GM10266 (cell line): Measurements from ENCODE around the gene IGF2.

Experiments used
- DNase-seq: peaks from one replicate; pipeline ENCODE4 v3.0.0; 2012; ENCODE audit errors: extremely low spot score
- CTCF ChIP-seq: IDR thresholded peaks from 2 replicates; pipeline ENCODE4 v1.5.1; 2012; ENCODE audit warnings: mild to moderate bottlenecking, low read depth; ENCODE audit not compliant: control insufficient read depth, insufficient read depth; ENCODE audit errors: missing control alignments

Gene IGF2

GRCh38 chr11:2113776-2114175 lies 25.4 kb downstream of the IGF2 start:
- no peak for TF ChIP-seq CTCF
- DNase-seq: no peak

- no peak for TF ChIP-seq CTCF
- no peak for DNase-seq
Observed at GRCh38 chr11:2110521-2110920, 28.7 kb downstream of the IGF2 start.

GRCh38 chr11:2109541-2110019 lies 29.6 kb downstream of the IGF2 start:
- no peak for TF ChIP-seq CTCF
- DNase-seq: no peak

- no peak for DNase-seq
- no peak for TF ChIP-seq CTCF
Observed at GRCh38 chr11:2108675-2109491, 30.3 kb downstream of the IGF2 start.

- DNase-seq: no peak
- TF ChIP-seq CTCF: no peak
Observed at GRCh38 chr11:2107941-2108630, 31.1 kb downstream of the IGF2 start.

GRCh38 chr11:2107521-2107920 lies 31.7 kb downstream of the IGF2 start:
- TF ChIP-seq CTCF: no peak
- DNase-seq: no peak
